ENCODE results near the gene RNF222.

DNA sequence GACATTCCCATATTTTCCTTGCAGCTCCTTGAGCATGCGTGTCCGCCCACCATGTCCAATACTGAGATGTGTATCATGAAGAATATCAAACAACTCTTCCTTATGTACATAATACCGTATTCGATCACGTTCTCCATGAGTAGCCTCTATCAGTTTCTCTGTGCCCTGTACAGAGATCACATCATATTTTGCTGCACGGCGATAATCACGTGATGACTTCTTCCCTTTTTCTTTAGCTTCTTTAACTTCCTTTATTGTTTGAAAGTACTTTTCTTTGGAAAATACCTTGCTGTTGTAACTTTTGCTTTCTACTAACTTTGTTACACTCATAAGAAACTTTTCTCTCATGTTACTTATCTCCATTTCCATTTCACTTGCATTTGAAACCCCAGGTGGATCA, 27.7 kb downstream of the RNF222 start:
- TF ChIP-seq, protein P1, sequence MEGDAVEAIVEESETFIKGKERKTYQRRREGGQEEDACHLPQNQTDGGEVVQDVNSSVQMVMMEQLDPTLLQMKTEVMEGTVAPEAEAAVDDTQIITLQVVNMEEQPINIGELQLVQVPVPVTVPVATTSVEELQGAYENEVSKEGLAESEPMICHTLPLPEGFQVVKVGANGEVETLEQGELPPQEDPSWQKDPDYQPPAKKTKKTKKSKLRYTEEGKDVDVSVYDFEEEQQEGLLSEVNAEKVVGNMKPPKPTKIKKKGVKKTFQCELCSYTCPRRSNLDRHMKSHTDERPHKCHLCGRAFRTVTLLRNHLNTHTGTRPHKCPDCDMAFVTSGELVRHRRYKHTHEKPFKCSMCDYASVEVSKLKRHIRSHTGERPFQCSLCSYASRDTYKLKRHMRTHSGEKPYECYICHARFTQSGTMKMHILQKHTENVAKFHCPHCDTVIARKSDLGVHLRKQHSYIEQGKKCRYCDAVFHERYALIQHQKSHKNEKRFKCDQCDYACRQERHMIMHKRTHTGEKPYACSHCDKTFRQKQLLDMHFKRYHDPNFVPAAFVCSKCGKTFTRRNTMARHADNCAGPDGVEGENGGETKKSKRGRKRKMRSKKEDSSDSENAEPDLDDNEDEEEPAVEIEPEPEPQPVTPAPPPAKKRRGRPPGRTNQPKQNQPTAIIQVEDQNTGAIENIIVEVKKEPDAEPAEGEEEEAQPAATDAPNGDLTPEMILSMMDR (IDR thresholded peaks at IDR 0.05; ENCODE audit: poor library complexity, severe bottlenecking): no peak
- TF ChIP-seq SMC3 (conservative IDR thresholded peaks at IDR 0.05; ENCODE audit: poor library complexity) (no peak), POLR2AphosphoS5 (IDR thresholded peaks at IDR 0.05) (no peak), EZH2 (IDR thresholded peaks at IDR 0.05; ENCODE audit: borderline replicate concordance, insufficient read depth, low read length, poor library complexity, severe bottlenecking) (no peak), EP300 (conservative IDR thresholded peaks at IDR 0.05; ENCODE audit: poor library complexity, severe bottlenecking) (no peak)

Data from neural cell (in vitro differentiated cells).